VCaP (cell line): ENCODE data around the gene CORO6.

Source experiments
- H3K27ac ChIP-seq: fragments of 450-650 bp; 2 replicates; pipeline ENCODE4 v1.5.1; 2017
- CTCF ChIP-seq: fragments of 450-650 bp; conservative IDR thresholded peaks from 2 replicates; pipeline ENCODE4 v1.5.1; 2017; ENCODE audit warnings: mild to moderate bottlenecking, moderate library complexity

The CORO6 gene

DNA sequence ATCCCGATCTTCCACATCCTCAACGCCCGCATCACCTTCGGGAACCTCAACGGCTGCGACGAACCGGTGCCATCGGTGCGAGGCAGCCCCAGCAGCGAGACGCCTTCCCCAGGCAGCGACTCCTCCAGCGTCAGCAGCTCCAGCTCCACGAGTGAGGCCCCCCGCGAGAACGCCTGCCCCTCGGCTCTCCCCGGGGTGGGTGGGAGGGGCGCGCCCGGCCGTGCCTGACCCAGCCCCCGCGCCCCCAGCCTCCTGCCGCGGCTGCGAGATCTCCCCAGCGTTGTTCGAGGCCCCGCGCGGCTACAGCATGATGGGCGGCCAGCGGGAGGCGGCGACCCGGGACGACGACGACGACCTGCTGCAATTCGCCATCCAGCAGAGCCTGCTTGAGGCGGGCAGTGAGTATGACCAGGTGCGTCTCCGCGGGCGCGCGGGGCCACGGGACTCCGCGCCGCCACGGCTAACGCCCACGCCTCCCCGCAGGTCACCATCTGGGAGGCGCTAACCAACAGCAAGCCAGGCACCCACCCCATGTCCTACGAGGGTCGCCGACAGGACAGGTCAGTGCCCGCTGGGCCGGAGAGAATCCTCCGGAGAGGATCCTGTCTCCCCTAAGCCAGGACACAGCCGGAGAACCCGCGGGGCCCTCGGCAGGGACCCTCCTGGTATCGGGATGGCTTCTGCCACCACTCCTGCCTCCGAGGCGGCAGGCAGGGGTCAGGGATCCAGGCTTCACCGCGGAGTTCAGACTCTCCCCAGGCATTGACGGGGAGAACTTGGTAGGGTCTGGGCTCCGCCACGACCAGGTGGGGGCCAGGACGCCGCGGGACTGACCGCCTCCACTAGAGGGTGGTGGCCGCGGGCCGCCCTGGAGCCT is 10.1 kb downstream of the CORO6 start:
- H3K27ac ChIP-seq: no peak overlapping the region
- TF ChIP-seq CTCF: no peak

DNA sequence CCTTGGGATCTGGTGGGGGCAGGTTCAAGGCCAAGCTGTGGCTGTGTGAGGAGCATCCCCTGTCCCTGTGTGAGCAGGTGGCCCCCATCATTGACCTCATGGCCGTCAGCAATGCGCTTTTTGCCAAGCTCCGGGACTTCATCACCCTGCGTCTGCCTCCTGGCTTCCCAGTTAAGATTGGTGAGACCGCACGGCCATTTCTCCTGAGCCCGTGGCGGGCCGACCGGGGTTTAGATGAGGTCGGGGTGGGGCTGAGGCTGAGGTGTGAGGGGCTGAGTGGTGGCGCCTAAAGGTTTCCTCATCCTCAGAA is 10.7 kb downstream of the CORO6 start:
- no peak for TF ChIP-seq CTCF
- no peak overlapping the region for H3K27ac ChIP-seq

DNA sequence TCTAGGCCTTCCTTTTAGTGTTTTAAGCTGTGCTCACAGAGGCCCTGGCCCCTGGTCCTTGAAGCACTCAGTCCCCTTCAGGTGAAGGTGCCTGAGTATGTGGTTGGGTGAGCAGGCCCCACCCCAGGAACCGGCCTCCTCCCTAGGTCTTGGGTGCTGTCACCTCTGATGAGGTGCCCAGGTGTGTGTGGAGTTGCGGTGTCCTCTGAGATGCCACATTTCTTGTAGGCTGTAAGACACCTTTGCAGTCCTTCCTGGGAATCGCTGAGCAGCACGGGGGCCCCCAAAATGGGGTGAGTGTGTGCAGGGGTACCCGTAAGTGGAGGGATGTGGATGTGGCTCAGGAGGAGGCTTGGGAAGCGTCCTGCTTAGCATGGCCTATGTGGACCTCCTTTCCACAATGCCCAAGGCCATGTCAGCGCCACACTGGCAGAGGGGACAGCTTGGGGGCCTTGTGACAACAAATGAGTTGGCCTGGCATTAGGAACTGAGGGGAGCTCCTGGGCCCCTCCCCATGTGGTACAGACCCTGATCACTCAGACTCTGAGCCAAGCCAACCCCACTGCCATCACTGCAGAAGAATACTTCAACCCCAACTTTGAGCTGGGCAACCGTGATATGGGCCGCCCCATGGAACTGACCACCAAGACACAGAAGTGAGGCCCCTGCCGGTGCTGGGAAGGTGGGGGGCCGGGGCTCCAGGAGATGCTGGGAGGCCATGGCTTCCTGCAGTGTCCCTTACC is 11.2 kb downstream of the CORO6 start:
- no peak for TF ChIP-seq CTCF
- no peak overlapping the region for H3K27ac ChIP-seq

DNA sequence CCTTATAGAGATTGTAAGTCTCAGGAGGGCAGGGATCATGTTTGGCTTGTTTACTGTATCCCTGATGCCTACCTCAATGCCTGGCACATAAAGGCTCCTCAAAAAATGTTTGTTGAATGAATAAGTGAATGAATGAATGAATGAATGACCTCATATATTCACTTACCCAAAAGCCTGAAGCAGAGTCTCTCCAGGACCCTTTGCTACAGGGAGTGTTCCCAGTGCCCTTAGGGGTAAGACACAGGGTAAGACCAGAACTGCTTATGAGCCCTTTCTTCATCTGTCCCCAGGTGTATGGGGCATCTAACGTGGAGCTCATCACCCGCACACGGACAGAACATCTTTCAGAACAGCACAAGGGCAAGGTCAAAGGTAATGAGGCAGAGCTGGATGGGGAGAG is 12.3 kb downstream of the CORO6 start:
- H3K27ac ChIP-seq: no peak overlapping the region
- TF ChIP-seq CTCF: no peak

DNA sequence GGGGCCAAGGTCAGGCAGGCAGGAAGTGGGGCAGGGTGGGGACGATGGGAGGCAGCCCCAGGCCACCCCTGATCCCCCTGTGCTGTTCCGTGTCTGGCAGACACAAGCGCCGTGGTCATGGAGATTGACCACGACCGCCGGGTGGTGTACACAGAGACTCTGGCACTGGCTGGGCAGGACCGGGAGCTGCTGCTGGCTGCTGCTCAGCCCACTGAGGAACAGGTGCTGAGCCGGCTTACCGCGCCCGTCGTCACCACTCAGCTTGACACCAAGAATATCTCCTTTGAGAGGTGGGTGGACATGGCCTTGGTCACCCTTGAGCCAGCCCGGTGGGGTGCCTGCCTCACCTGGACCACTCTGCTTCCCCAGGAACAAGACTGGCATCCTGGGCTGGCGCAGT is 13.7 kb downstream of the CORO6 start:
- no peak for TF ChIP-seq CTCF
- no peak overlapping the region for H3K27ac ChIP-seq

DNA sequence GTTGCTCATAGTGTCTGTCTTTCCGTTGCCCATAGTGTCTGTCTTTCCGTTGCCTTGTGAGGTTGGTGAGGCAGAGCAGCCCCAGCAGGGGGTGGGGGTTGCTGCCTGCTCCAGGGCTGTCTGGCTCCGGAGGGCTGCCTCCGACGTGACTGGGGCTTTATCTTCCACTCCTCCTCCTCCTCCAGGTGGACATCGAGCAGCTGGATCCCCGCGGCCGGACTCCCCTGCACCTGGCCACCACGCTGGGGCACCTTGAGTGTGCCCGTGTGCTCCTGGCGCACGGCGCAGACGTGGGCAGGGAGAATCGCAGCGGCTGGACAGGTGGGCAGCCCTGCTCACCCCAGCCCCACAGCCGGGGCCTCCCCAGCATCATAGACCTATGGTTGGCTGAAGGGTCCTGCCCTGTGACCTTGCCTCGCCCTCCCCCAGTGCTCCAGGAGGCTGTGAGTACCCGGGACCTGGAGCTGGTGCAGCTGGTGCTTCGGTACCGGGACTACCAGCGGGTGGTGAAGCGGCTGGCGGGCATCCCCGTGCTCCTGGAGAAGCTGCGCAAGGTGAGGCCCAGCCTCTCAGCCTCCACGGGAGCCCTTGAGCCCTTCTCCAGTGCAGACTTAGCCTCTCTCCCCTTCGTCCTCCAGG is 15.0 kb downstream of the CORO6 start:
- no peak overlapping the region for H3K27ac ChIP-seq
- no peak for TF ChIP-seq CTCF

DNA sequence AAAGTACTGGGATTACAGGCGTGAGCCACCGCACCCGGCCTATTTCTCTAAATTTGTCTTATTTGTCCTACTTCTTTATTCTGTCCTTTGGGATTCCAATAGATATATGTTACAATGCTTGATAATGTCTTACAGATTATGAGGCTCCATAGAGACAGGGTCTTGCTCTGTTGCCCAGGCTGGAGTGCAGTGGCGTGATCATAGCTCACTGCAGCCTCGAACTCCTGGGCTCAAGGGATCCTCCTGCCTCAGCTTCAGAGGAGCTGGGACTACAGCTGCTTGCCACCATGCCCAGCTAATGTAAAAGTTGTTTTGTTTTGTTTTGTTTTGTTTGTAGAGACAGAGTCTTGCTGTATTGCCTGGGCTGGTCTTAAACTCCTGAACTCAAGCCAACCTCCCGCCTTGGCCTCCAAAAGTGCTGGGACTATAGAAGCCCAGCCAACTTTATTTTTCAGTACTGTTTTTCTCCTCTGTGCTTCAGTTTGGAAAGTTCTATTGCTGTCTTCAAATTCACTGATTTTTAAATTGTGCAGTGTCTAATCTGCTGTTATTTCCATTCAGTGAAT is 19.5 kb downstream of the CORO6 start:
- TF ChIP-seq CTCF: no peak
- no peak overlapping the region for H3K27ac ChIP-seq
